SKM-1 treated with dmso at 0.1 percent for 144 hours (cell line): ENCODE results near the gene PIP5KL1.
A peak's percentile ranks its signal among the peaks of the same experiment; 100 is the strongest.

Experiments used
- DNase-seq: peaks from one replicate; lab custom pipeline; 2025; ENCODE audit not compliant: unreplicated experiment; lab: John Stamatoyannopoulos, UW

The PIP5KL1 gene

DNA sequence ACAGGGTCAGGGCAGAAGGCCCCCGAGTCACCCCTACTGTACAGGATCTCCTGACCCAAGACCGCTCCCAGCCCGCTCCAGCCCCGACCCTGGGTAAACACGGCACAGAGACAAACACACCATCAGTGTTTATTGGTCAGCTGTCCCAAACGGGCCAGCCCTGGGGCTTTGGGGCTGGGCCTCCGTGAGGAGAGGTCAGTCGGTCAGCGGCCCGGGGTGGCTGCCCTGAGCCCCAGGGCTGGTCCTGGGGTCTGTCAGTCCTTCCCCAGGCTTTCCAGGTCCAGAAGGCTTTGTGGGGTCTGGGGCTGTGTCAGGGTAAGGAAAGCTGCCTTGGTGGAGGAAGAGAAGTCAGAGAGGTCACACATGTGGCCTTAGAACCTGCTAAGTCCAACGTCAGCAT, 4.4 kb upstream of the PIP5KL1 start:
- no peak for DNase-seq

DNA sequence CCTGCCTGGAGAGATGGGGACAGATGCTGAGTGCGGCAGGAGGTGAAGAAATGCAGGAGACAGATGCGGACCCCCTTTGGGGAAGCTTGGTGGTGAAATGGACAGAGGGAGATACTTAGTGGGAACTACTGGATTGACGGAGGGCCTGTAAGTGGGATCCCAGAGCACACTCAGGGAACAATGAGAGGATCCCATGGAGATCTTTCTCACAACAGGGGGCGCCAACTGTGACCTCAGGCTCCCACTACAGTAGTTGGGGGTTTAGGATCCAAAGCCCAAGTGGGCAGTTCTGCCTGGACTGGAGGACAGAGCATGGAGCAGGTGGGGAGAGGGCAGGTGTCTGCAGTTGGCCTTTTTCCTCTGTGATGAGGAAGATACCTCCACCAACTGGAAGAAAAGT, 3.7 kb upstream of the PIP5KL1 start:
- DNase-seq: no peak

DNA sequence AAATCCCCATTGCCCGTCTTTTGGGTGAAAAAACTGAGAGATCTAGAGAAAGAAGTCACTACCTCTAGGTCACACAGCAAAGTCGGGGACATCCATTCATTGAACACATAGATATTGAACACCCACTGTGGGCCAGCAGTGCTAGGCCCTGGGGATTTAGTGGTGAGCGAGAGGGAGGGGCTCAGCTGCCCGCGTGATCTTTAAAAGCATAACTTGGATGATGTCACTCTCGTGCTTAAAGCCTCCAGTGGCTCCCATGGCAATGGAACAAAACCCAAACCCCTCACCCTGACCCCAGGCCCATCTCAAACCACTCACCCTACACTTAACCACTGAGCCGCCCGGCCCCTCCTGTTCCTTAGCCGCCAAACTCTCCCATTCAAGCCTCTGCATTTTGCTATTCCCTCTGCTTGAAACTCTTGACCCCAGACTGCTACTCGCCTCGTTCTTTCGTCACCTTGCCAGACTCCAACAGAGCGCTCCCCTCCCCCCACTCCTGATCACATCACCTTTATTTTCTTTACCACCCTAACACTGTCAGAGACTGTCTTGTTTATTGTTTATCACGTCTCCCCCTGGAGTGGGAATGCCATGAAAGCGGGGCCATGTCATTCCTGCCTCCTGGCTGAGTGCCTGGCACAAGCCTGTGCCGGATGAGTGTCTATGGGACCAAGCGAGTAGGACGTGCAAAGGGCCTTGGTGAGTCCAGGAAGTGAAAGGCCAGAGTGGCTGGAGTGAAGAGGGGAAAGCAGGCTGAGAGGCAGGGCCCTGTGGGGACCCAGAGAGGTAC, 710 bp upstream of the PIP5KL1 start:
- DNase-seq: no peak

DNA sequence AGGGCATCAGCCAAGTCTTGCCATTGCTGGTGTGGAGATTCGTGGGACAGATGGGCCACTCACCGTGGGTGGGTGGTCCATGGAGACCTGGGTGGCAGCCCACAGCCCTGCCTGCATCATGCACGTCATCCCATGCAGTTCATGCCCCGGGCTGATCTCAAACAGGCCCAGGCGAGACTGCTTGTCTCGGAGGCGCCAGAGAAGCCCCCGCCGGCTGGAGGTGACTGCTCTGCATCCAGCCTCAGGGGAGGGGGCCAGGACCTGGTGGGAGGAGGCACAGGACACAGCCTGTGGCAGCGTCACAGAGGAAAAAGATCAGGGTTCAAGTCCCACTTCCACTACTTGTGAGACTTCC, 975 bp downstream of the PIP5KL1 start:
- no peak for DNase-seq

DNA sequence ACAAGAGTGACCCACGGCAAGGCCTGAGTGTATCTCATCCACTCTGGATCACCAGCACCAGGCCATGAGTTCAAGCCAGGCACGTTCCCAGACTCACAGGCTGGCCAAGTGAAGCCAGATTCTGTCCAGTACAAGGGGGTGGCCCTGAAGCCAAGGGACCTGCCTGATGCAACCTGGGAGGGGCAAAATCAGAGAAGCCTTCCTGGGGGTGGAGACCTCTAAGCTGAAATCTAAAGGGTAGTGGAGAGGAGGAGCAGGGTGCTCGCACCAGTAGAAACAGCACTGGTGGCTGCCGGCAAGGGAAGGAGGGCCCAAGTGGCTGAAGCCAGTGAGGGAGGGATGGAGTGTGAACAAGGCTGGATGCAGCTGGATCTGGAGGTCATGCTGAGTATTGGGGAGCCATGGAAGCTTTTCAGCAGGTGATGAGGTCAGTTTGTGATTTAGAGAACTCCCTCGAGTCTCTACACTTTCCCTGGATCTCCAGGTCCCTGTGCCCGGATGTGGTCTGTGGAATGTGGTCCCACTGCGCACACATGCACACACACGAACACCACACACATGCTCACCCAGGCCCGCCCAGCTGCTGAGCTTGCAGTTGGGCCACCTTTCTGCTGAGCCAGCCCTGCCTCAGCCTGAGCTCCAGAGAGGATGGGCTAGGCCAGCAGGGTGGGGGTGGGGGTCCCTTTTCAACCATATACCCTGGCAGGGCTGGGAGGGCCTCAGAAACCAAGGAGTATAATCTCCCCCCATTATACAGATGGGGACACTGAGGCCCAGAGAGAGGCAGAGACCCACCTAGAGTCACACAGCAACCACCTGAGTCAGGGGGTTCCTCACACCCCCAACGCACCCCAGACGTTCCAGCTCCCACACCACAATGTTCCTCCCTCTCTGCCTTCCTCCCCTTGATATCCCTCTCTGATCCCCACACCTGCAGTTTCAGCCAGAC, 1.6 kb downstream of the PIP5KL1 start:
- no peak for DNase-seq

DNA sequence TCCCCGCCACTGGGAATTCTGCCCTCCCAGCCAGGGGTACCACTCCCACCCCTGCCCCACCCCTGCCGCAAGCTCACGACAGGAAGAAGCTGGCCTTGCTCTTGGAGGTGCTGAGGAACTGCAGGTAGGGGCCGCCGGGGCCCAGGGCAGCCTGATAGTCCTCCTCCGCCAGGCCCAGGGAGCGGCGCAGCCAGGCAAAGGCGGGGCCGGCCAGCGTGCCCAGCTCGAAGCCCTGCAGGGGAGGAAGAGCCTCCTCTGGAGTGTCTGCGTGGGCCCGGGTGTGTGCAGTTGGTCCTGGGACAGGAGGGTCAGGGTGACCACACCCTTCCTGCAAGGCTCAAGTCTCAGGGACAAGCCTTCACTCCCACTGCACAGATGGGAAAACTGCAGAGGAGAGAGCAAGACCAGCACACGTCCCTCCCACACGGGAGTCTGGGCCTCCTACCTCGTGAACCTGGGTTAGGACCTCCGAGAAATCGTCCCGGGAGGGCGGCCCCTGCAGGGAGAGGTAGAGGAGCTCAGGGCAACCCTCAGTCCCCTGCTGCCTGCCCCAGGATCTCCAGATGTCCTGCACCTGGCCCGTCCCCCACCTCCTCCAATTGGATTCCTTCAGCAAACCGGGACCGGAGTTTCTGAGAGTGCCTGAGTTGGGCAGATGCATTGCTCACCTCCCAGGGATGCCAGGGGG, 2.4 kb downstream of the PIP5KL1 start:
- no peak for DNase-seq

DNA sequence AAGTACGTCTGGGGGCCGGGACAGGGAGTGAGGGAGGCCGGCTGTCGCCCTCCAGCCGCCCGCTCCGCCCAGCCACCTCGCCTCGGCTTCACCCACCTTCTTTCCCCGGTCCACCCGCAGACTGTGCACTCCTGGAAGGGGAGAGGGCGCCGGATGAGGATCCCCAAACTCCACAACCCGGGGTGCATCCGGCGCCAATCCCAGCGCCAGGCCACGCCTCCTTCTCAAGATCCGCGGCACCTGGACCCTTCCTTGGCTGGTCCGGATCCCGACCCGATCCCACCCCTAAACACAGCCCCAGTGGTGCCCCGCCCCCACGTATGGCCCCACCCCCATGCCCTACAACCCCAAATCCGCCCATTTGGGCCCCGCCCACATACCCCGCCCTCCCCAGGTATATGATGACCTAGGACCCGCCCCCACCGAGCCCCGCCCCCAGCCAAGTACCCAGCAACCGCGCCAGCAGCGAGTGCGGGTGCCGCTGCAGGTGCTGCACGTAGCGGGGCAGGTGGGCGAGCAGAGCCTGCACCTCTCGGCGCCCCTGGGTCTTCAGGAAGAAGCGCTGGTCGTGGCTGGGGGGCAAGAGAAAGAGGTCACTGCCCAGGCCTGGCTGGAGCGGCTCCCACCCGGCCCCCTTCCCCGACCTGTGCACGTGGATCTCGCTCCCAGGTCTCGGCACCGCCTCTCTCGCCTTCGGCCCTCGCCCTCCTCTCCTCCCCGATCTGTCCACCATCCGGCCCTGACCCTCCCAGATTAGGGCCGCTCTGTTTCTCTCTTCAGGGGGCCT, 3.2 kb downstream of the PIP5KL1 start:
- DNase-seq: no peak

DNA sequence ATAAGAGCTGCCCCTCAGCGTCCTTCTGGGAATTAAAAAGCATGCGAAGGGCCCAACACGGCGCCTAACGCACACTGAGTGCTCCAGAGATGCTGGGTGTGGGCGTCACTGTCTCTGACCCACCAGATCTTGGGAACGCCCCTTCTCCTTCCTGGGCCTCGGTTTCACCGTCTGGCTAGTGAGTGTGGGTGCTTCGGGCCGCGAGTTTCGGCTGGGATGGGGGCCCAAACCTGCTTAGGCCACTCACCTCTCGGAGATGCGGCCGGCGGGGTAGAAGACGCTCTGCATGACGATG, 3.7 kb downstream of the PIP5KL1 start:
- no peak for DNase-seq

DNA sequence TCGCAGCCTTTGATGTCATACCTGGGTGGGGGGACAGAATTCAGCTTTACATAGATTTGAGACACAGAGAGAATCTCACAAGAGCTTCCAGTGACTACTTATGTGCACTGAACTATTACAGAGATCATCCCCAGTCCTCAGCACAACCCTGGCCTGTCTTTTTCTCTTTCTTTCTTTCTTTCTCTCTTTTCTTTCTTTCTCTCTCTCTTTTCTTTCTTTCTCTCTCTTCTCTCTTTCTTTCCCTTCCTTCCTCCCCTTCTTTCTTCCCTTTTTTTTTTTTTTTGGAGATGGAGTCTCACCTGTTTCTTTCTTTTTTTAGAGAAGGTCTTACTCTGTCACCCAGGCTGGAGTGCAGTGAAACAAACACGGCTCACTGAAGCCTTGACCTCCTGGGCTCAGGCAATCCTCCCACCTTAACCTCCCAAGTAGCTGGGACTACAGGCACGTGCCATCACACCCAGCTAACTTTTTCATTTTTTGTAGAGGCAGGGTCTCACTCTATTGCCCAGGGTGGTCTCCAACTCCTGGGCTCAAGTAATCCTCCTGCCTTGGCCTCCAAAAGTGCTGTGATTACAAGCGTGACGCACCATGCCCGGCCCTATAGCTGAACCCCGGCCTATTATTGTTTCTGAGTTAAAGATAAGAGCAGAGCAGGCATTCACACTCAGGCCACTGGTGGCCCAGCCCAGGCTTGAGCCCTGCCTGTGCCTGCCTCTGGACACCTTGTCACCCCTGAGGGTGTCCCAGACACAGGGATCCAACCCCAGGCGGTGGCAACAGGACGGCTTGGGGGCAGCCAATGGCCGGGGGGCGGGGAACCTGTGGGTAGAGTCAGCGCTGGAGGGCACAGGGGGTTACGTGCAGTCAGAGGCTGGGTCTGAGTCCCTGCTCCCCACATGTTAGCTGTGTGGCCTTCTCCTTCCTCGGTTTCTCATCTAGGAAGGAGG, 4.3 kb downstream of the PIP5KL1 start:
- DNase-seq: no peak

DNA sequence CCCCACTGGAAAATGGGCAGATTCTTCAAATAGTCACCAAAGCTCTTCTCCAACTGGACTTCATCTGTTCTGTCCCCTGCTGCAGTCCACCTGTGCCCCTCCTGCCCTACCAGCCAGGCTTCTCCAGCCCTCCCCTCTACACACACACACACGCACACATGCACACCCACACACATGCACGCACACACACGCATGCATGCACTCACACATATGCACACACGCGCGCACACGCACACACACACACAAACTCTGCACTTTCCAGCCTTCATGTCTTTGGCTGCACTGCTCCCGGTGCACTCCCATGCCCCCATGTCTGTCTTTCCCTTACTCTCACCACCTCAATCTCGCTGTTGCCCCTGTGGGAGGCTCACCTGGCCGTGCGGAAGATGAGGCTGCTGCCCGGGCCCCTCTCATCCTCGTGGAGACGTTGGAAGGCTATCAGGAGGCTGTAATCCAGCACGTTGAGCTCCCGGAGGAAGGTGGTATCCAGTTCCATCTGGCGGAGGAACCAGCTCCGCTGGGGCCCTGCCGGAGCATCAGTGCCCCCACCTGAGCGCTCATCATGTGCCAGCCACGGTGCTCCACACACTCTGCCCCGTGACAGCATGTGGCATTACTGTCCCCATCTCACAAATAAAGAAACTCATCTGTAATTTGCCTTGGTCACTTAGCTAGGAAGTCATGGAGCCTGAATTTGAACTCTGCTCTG, 5.7 kb downstream of the PIP5KL1 start:
- no peak for DNase-seq

DNA sequence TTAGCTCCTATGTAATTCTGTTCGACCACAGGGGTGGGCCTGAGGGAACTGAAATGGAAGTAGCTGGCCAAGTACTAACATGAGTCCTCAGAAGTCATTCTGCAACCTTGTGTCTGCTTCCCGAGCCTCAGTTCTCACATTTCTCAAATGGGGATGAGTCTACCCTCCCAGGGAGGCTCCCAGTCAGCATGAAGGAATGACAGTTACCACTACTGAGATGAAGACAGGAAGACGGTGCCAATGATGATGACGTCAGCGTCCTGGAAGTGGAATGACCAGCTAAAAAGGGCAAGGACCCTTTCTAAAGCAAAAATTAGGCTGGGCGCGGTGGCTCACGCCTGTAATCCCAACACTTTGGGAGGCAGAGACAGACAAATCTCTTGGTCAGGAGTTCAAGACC, 6.8 kb downstream of the PIP5KL1 start:
- DNase-seq: no peak

DNA sequence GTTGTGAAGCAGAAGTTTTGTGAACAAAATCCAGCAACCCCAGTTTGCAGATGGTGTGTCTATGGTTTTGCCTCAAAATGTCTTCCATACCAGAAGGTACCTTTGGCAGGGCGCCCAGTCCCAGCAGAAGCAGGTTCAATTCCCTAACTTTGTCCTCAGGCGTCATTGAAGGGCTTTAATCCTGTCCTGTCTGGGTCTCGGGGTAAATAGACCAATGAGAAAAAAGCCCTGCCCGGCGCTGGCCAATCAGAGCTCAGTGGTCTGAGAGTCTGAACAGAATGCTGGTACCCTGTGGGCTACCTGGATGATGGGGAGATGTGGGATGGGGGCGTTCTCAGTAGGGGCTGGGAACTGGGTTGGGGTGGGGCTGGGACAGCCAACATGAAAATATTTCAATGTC, 7.5 kb downstream of the PIP5KL1 start:
- DNase-seq: no peak

DNA sequence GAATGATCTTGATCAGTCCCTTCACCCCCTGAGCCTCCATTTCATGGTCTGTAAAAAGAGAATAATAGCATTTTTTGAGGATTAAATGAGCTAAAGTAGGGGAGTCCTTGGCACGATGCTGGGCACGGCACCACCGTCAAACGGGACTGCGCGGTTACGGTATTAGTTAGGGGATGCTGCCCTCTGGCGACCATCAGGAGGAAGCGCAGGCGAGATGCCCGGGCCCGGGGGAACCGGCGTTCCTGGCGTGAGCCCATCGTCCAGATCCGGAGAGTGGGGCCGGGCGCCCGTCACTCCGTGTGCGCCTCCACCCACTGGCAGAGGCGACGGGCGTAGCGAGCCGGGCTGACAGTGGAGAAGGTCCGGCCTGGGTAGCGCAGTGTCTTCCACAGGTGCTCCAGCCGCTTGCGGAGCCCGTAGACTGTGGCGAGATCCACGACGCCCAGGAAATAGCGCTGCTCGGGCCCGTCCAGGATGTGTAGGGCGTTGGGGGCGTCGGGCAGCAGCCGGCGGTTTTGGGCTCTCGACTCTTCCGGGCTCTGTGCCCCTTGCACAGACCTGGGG, 8.9 kb downstream of the PIP5KL1 start:
- peak; percentile 46 for DNase-seq

DNA sequence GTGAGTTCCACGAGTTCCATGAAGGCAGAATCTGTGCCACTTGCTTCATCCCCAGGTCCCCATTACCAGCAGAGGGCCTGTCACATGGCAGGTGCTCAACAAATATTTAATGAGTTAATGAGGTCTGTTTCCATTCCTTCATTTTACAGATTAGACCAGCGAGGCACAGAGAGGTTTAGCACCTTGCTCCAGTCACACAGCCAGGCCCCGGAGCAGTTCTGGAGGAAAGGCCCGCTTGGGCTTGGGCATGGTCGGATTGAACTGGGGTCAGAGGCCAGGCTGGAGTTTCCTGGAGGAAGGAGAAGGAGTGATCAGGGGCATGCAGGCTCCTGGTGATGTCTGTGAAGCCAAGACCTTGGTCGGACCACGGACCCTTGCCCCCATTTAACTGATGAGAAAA, 9.8 kb downstream of the PIP5KL1 start:
- DNase-seq: no peak

DNA sequence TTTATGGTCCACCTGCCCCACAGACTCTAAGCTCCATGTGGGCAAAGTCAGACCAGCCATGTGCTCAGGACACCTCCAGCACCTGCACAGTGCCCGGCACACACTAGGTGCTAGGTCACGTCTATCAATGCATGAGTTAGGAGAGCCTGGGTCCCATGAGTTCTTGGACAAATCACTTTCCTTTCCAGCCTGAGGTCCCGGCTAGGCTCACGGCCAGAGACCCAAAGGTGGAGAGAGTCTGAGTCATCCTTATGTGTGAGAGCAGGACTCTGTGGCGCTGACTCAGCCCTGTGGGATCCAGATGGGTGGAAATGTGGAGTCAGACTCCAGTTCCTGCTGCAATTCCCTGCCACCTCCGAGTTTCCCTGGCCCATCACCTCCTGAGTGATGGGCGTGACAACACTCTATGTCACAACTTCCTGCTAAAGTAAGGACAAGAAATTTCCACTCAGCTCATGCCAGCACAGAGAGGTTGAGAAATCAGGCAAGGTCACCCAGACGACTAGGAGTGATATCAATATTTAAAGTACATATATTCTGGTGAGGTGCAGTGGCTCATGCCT, 11.2 kb downstream of the PIP5KL1 start:
- peak; percentile 90 for DNase-seq

DNA sequence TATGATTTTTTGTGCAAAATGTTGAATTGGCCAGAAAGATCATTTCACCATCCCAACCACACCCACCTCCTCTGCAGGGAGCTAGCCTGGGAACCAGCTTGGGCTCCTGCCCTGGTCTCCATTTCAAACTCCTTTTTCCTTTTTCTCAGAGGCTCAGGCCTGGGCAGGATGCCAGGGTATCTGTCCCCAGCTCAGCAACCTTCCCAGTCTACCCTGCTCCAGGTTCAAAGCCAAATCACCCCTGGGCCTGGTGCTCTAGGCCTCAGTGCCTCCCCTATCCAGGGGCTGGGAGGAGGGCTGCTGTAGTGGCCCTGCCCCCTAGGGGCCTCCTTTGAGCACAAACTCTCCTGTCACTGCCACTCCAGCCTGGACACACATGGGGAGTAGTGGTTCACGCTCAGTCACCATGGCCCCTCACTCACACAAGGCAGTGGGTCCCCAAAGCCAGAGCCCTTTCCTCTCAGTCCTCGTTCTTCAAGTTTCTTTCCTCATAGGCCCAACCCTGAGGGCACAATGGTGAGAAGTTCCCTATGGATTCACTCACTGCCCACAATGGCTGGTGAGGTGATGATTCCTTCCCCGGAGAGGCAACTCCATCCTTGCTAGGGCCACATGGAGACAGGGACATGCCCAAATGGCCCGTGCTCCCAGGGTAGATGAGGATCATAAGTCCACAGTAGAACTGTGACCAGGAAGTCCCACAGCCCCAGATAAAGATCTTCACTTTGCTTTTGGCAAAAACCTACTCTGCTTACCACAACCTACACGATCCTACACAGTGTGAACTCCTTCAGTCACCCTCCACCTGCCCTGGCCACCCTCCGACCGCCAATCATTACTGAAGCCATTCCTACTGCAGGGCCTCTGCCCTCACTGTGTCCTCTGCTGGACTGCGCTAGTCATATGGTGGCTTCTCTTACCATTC, 12.1 kb downstream of the PIP5KL1 start:
- DNase-seq: no peak

DNA sequence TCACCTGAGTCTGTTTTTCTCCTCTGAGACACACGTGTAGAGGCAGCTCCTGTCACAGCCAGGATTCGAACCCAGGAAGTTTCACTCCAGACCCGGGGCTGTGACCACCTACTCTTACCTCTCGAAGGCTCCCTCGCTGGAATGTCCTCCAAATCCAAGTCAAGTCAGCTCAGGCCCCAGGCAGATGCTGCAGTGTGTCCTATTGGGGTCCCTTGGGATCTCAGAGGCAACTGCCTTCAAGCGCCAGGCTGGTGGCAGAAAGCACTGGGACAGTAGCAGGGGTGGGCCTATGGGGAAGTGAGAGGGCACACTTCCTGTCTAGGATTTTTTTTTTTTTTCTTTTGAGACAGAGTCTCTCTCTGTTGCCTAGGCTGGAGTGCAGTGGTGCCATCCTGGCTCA, 13.0 kb downstream of the PIP5KL1 start:
- no peak for DNase-seq
